Measurements from ENCODE around the gene RNF40. TPM values are rescaled to one million over a fixed set of nuclear protein-coding genes. Genes with fewer than 3 reads are reported as not detected.

RNF40 gene
- total and polyA plus RNA-seq, 2 experiments from 2014 or later: 70.4 to 75.3 TPM

GRCh38 chr16:30768583-30769181, 6.6 kb downstream of the RNF40 start:
- Histone ChIP-seq H3K9me2 (replicated peaks; ENCODE audit: insufficient read depth) (no peaks in the 10 kb centered on the region), H3K27ac (no peak overlapping the region), H3K9me3 (ENCODE audit: low read depth) (no peaks in the 10 kb centered on the region), H4K20me1 (ENCODE audit: insufficient read depth, poor library complexity, severe bottlenecking) (no peaks in the 10 kb centered on the region), H3K36me3 (replicated peaks; ENCODE audit: insufficient read depth, low read depth) (no peaks in the 10 kb centered on the region), H3K4me1 (ENCODE audit: insufficient read depth) (peaks cover 1% of the 10 kb centered on the region), H2AFZ (no peak overlapping the region), H3K27me3 (no peaks in the 10 kb centered on the region), H3K4me2 (no peak overlapping the region), H3K79me2 (peaks cover 14% of the 10 kb centered on the region), H3K4me3 (no peak overlapping the region)
- no peak for TF ChIP-seq EZH2phosphoT487 (IDR thresholded peaks at IDR 0.05; ENCODE audit: low read depth, severe bottlenecking, unreplicated experiment)
- TF ChIP-seq, protein P1, sequence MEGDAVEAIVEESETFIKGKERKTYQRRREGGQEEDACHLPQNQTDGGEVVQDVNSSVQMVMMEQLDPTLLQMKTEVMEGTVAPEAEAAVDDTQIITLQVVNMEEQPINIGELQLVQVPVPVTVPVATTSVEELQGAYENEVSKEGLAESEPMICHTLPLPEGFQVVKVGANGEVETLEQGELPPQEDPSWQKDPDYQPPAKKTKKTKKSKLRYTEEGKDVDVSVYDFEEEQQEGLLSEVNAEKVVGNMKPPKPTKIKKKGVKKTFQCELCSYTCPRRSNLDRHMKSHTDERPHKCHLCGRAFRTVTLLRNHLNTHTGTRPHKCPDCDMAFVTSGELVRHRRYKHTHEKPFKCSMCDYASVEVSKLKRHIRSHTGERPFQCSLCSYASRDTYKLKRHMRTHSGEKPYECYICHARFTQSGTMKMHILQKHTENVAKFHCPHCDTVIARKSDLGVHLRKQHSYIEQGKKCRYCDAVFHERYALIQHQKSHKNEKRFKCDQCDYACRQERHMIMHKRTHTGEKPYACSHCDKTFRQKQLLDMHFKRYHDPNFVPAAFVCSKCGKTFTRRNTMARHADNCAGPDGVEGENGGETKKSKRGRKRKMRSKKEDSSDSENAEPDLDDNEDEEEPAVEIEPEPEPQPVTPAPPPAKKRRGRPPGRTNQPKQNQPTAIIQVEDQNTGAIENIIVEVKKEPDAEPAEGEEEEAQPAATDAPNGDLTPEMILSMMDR (IDR thresholded peaks at IDR 0.05; ENCODE audit: poor library complexity): no peak
- TF ChIP-seq EZH2 (IDR thresholded peaks at IDR 0.05; ENCODE audit: borderline replicate concordance): no peak
- WGBS (ENCODE audit: low lambda C conversion rate, missing lambda C conversion rate): 98% methylated on average over 22 of the region's 23 CpGs
- DNase-seq (ENCODE audit: low spot score): no peak

DNA sequence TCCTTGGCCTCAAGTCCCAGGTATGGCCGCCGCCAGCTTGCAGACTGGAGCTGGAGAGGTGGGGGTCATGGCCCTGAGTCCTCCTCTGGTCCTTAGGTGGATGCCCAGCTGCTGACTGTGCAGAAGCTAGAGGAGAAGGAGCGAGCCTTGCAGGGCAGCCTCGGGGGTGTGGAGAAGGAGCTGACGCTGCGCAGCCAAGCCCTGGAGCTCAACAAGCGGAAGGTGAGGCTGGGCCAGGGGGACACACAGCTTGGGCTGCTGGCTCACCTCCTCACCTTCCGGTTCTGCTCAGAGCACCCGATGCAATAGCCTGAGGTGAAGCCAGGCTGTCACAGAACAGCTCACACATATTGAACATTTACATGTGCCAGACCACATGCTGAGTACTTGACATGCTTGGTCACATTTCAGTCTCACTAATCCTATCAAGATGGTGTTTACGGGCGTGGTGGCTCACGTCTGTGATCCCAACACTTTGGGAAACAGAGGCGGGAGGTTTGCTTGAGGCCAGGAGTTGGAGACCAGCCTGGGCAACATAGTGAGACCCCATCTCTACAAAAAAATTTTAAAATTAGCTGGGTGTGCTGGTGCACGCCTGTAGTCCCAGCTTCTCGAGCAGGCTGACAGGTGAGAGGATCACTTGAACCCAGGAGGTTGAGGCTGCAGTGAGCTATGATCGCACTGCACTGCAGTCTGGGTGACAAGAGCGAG, 7.4 kb downstream of the RNF40 start:
- no peaks in the 10 kb centered on the region for H3K36me3 ChIP-seq (replicated peaks; ENCODE audit: insufficient read depth, low read depth)
- H2AFZ ChIP-seq: no peak overlapping the region
- H3K79me2 ChIP-seq: peaks cover 6% of the 10 kb centered on the region
- no peaks in the 10 kb centered on the region for H3K4me1 ChIP-seq (ENCODE audit: insufficient read depth)
- WGBS (ENCODE audit: low lambda C conversion rate, missing lambda C conversion rate): 97% methylated on average over 17 of the region's 17 CpGs
- no peaks in the 10 kb centered on the region for H3K9me3 ChIP-seq (ENCODE audit: low read depth)
- no peak overlapping the region for H3K4me2 ChIP-seq
- no peaks in the 10 kb centered on the region for H3K27me3 ChIP-seq
- no peak for DNase-seq (ENCODE audit: low spot score)
- no peak overlapping the region for H3K4me3 ChIP-seq
- TF ChIP-seq EZH2phosphoT487 (IDR thresholded peaks at IDR 0.05; ENCODE audit: low read depth, severe bottlenecking, unreplicated experiment) (no peak), EZH2 (IDR thresholded peaks at IDR 0.05; ENCODE audit: borderline replicate concordance) (no peak)
- TF ChIP-seq, protein P1 (IDR thresholded peaks at IDR 0.05; ENCODE audit: poor library complexity): no peak
- no peaks in the 10 kb centered on the region for H4K20me1 ChIP-seq (ENCODE audit: insufficient read depth, poor library complexity, severe bottlenecking)
- no peaks in the 10 kb centered on the region for H3K9me2 ChIP-seq (replicated peaks; ENCODE audit: insufficient read depth)
- no peak overlapping the region for H3K27ac ChIP-seq

DNA sequence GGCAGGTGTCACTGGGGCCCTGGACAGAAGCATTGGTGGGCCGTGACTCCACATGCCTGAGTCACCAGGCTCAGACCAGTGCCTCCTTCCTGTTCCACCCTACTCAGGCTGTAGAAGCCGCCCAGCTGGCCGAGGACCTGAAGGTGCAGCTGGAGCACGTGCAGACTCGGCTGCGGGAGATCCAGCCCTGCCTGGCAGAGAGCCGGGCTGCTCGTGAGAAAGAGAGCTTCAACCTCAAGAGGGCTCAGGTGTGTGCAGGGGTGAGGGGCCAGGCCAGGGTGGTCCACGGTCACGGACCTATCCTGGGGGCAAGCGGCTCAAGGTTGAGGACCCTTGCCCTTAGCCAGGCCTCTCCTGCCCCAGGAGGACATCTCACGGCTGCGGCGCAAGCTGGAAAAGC, 9.6 kb downstream of the RNF40 start:
- no peak overlapping the region for H3K4me2 ChIP-seq
- no peak overlapping the region for H2AFZ ChIP-seq
- no peak overlapping the region for H3K4me3 ChIP-seq
- 96% methylated on average over 14 of the region's 14 CpGs for WGBS (ENCODE audit: low lambda C conversion rate, missing lambda C conversion rate)
- no peaks in the 10 kb centered on the region for H4K20me1 ChIP-seq (ENCODE audit: insufficient read depth, poor library complexity, severe bottlenecking)
- H3K27ac ChIP-seq: no peak overlapping the region
- no peak for TF ChIP-seq EZH2 (IDR thresholded peaks at IDR 0.05; ENCODE audit: borderline replicate concordance)
- H3K9me2 ChIP-seq (replicated peaks; ENCODE audit: insufficient read depth): no peaks in the 10 kb centered on the region
- no peaks in the 10 kb centered on the region for H3K9me3 ChIP-seq (ENCODE audit: low read depth)
- H3K36me3 ChIP-seq (replicated peaks; ENCODE audit: insufficient read depth, low read depth): no peaks in the 10 kb centered on the region
- DNase-seq (ENCODE audit: low spot score): no peak
- peaks cover 11% of the 10 kb centered on the region for H3K4me1 ChIP-seq (ENCODE audit: insufficient read depth)
- no peaks in the 10 kb centered on the region for H3K27me3 ChIP-seq
- peaks cover 3% of the 10 kb centered on the region for H3K79me2 ChIP-seq

- no peaks in the 10 kb centered on the region for H3K9me3 ChIP-seq (ENCODE audit: low read depth)
- WGBS (ENCODE audit: low lambda C conversion rate, missing lambda C conversion rate): 93% methylated on average over 14 of the region's 14 CpGs
- no peaks in the 10 kb centered on the region for H3K36me3 ChIP-seq (replicated peaks; ENCODE audit: insufficient read depth, low read depth)
- no peak overlapping the region for H3K4me3 ChIP-seq
- peaks cover 19% of the 10 kb centered on the region for H3K4me1 ChIP-seq (ENCODE audit: insufficient read depth)
- H4K20me1 ChIP-seq (ENCODE audit: insufficient read depth, poor library complexity, severe bottlenecking): no peaks in the 10 kb centered on the region
- no peak overlapping the region for H3K27ac ChIP-seq
- H3K9me2 ChIP-seq (replicated peaks; ENCODE audit: insufficient read depth): no peaks in the 10 kb centered on the region
- no peak overlapping the region for H2AFZ ChIP-seq
- no peaks in the 10 kb centered on the region for H3K27me3 ChIP-seq
- peaks cover 7% of the 10 kb centered on the region for H3K79me2 ChIP-seq
- no peak overlapping the region for H3K4me2 ChIP-seq
- TF ChIP-seq, protein P1 (IDR thresholded peaks at IDR 0.05; ENCODE audit: poor library complexity): no peak
- TF ChIP-seq EZH2phosphoT487 (IDR thresholded peaks at IDR 0.05; ENCODE audit: low read depth, severe bottlenecking, unreplicated experiment): no peak
- TF ChIP-seq EZH2 (IDR thresholded peaks at IDR 0.05; ENCODE audit: borderline replicate concordance): no peak
- DNase-seq (ENCODE audit: low spot score): no peak
These were observed 11.7 kb downstream of the RNF40 start for GRCh38 chr16:30773826-30774225.
